OCI-LY7 (cell line): Measurements from ENCODE around the gene TSNAX. TPM values are rescaled to one million over a fixed set of nuclear protein-coding genes. Genes with fewer than 3 reads are reported as not detected.

ENCODE experiments used
- BruUV-seq: library from RNA; stranded (reverse); fragments of 400-500 nt; replicated peaks from 2 replicates; lab custom pipeline; 2021; lab: Mats Ljungman, UMichigan
- CTCF ChIA-PET: fragments of 300-600 bp; sonication (Branson Sonifier 250); formaldehyde crosslinking; loops from one replicate; lab custom pipeline; 2022; ENCODE audit warnings: antibody characterized with exemption; ENCODE audit not compliant: unreplicated experiment; lab: Charles Lee
- POLR2A ChIA-PET: fragments of 300-600 bp; sonication (Branson Sonifier 250); formaldehyde crosslinking; loops from one replicate; lab custom pipeline; 2022; ENCODE audit warnings: antibody characterized with exemption; lab: Charles Lee
- DNase-seq: peaks from one replicate; pipeline ENCODE4 v3.0.0-alpha.2; 2015; ENCODE audit warnings: low spot score
- H2AFZ ChIP-seq: fragments of 200-600 bp; sonication (generic), shearing (Covaris generic); 2 replicates; pipeline ENCODE4 v1.6.1; 2014; ENCODE audit warnings: mild to moderate bottlenecking, antibody characterized with exemption, low read length, moderate library complexity
- H3K27ac ChIP-seq: fragments of 200-600 bp; sonication (generic); 2 replicates; pipeline ENCODE4 v1.5.1; 2014; ENCODE audit warnings: mixed run types, low read depth, mild to moderate bottlenecking, moderate library complexity, low read length, inconsistent platforms; ENCODE audit not compliant: poor library complexity, severe bottlenecking
- H3K36me3 ChIP-seq: fragments of 200-600 bp; sonication (generic); 2 replicates; pipeline ENCODE4 v1.6.1; 2014; ENCODE audit warnings: mild to moderate bottlenecking, antibody characterized with exemption, low read length, moderate library complexity, mixed read lengths; ENCODE audit not compliant: insufficient read depth
- H3K4me1 ChIP-seq: fragments of 200-600 bp; sonication (generic); 2 replicates; pipeline ENCODE4 v1.5.1; 2014; ENCODE audit warnings: mild to moderate bottlenecking, low read length; ENCODE audit not compliant: insufficient read depth, poor library complexity, severe bottlenecking
- H3K4me2 ChIP-seq: fragments of 200-600 bp; sonication (generic); 2 replicates; pipeline ENCODE4 v1.6.1; 2014; ENCODE audit warnings: mild to moderate bottlenecking, low read length
- H3K4me3 ChIP-seq: fragments of 200-600 bp; sonication (generic); 2 replicates; pipeline ENCODE4 v1.5.1; 2014; ENCODE audit warnings: mild to moderate bottlenecking, low read depth, low read length; ENCODE audit not compliant: poor library complexity, severe bottlenecking
- H3K79me2 ChIP-seq: fragments of 200-600 bp; sonication (generic); 2 replicates; pipeline ENCODE4 v1.6.1; 2016; ENCODE audit warnings: low read depth, mild to moderate bottlenecking, low read length, moderate library complexity, mixed read lengths; ENCODE audit not compliant: insufficient read depth
- H3K9me2 ChIP-seq: fragments of 200-600 bp; sonication (generic); 2 replicates; pipeline ENCODE4 v1.6.1; 2016; ENCODE audit warnings: mild to moderate bottlenecking, low read length, mixed read lengths; ENCODE audit not compliant: insufficient read depth
- H3K9me3 ChIP-seq: fragments of 200-600 bp; sonication (generic); 2 replicates; pipeline ENCODE4 v1.6.1; 2014; ENCODE audit warnings: mild to moderate bottlenecking, mixed run types, low read length, mixed read lengths
- H4K20me1 ChIP-seq: fragments of 200-600 bp; sonication (generic); 2 replicates; pipeline ENCODE4 v1.6.1; 2014; ENCODE audit warnings: mild to moderate bottlenecking, antibody characterized with exemption, low read length, moderate library complexity, mixed read lengths; ENCODE audit not compliant: insufficient read depth
- EZH2phosphoT487 ChIP-seq: fragments of 200-600 bp; sonication (generic); IDR thresholded peaks from 2 replicates; pipeline ENCODE4 v1.6.1; 2018; ENCODE audit warnings: low read depth, borderline replicate concordance, mild to moderate bottlenecking, mixed run types, antibody characterized with exemption, low read length, moderate library complexity, mixed read lengths
- intact Hi-C: fragments of 100-400 bp; cut with micrococcal nuclease; formaldehyde crosslinking; loops from one replicate; pipeline ENCODE4 v1.10.0; 2022; ENCODE audit not compliant: unreplicated experiment
- total RNA-seq, 2 experiments: library from RNA; depleted of rRNA in 1 of 2; stranded (reverse); fragments of >200 nt in 1 of 2; shearing (Covaris generic) in 1 of 2; gene quantifications; 2 replicates each; pipeline ENCODE4 v1.2.3, GENCODE V29; 2014 to 2022
- TF ChIP-seq, protein P1 (sequence below): fragments of 200-600 bp; sonication (generic); conservative IDR thresholded peaks from 2 replicates; pipeline ENCODE4 v1.5.1; 2014; ENCODE audit warnings: mild to moderate bottlenecking, antibody characterized with exemption, low read length, moderate library complexity, mixed read lengths

Gene TSNAX
- total RNA-seq, 2 experiments from 2014 or later: 17.8 to 31.3 TPM

DNA sequence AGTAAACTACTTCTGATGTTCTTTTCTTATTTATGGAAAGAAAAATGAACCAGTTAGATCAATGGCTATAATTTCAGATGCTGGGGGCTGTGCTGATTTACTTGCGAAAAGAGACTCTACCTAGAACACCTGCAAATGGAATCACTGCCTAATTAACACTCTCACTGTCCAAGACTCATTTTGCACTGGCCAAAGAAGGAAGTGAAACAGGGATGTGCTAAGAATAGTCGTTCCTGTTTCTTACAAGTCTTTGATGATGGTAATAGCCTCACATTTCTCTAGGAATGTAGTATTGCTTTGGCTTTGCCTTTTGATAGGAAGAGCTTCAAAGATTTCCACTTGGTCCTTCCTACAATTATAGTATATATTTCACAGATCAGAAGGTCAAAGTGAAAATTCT lies 12.7 kb upstream of the TSNAX start:
- Histone ChIP-seq H3K4me2 (peak overlapping the region; percentile 32), H3K79me2 (no peaks in the 10 kb centered on the region), H3K36me3 (no peaks in the 10 kb centered on the region), H3K4me1 (peaks cover 12% of the 10 kb centered on the region), H3K9me3 (no peaks in the 10 kb centered on the region), H3K4me3 (no peak overlapping the region), H4K20me1 (no peaks in the 10 kb centered on the region), H3K27ac (no peak overlapping the region), H3K9me2 (no peaks in the 10 kb centered on the region), H2AFZ (no peak overlapping the region)
- no TSS peak for BruUV-seq
- POLR2A ChIA-PET: no interaction called here
- CTCF ChIA-PET: no interaction called here
- DNase-seq: peak; percentile 60
- TF ChIP-seq, protein P1, sequence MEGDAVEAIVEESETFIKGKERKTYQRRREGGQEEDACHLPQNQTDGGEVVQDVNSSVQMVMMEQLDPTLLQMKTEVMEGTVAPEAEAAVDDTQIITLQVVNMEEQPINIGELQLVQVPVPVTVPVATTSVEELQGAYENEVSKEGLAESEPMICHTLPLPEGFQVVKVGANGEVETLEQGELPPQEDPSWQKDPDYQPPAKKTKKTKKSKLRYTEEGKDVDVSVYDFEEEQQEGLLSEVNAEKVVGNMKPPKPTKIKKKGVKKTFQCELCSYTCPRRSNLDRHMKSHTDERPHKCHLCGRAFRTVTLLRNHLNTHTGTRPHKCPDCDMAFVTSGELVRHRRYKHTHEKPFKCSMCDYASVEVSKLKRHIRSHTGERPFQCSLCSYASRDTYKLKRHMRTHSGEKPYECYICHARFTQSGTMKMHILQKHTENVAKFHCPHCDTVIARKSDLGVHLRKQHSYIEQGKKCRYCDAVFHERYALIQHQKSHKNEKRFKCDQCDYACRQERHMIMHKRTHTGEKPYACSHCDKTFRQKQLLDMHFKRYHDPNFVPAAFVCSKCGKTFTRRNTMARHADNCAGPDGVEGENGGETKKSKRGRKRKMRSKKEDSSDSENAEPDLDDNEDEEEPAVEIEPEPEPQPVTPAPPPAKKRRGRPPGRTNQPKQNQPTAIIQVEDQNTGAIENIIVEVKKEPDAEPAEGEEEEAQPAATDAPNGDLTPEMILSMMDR: no peak
- no peak for TF ChIP-seq EZH2phosphoT487
- intact Hi-C loops: no loop called here

DNA sequence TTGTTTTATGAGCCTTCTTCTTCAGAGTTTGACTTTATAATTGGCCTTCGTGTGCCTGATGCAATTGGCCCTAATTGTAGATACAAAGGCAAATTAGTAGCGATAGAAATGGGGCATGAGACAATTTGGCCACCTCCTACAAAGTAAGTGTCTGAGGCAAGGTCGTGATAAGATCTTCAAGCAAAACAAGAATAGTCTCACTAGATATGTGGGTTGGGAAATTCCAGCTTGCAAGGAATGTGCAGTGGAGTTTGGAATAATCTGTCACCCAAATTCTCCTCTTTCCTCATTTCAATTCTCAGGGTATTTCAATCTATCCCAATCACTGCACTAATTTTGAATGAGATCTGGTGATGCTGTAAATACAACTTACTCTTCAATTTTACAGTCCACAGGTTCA lies 11.4 kb upstream of the TSNAX start:
- Histone ChIP-seq H3K9me3 (no peaks in the 10 kb centered on the region), H3K27ac (no peak overlapping the region), H3K9me2 (no peaks in the 10 kb centered on the region), H3K4me3 (no peak overlapping the region), H3K4me1 (peaks cover 12% of the 10 kb centered on the region), H2AFZ (no peak overlapping the region), H3K4me2 (no peak overlapping the region), H3K79me2 (no peaks in the 10 kb centered on the region), H3K36me3 (no peaks in the 10 kb centered on the region), H4K20me1 (no peaks in the 10 kb centered on the region)
- TF ChIP-seq, protein P1: no peak
- TF ChIP-seq EZH2phosphoT487: no peak
- POLR2A ChIA-PET: no interaction called here
- CTCF ChIA-PET: no interaction called here
- no TSS peak for BruUV-seq
- intact Hi-C loops: no loop called here
- no peak for DNase-seq

DNA sequence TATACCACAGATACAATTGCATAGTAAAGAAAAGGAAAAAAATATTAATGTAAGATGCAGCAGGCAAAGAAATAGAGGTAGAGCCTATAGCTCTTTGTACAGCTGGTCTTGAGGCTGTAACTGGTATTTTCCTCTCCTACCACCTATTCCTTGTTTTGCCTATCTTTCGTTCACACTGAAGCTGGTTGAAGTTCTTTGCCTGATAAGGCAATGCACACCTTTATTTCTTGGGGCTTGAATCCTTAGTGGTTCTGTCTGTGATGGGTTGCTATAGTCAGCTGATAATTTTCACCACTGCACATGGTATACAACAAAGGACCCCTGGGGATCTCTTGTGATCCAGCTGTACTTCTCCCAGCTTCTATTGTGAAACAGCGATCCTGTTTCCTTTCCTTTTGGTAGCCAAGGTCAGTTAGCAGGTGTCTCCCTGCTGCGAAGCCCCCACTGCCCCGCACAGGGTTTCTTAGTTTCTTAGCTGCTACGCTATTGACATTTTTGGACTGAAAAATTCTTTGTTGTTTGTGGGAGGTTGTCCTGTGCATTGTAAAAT lies 9.9 kb upstream of the TSNAX start:
- POLR2A ChIA-PET: interaction anchor here (0.7 kb wide), 1 partner anchor 333 kb away, joined by 3 read pairs; no protein-coding TSS in a partner anchor
- CTCF ChIA-PET: no interaction called here
- no TSS peak for BruUV-seq

More for the DNA sequence above, 9.9 kb upstream of the TSNAX start:
- H3K9me2 ChIP-seq: no peaks in the 10 kb centered on the region
- H3K9me3 ChIP-seq: no peaks in the 10 kb centered on the region
- intact Hi-C loops: no loop called here
- no peaks in the 10 kb centered on the region for H4K20me1 ChIP-seq
- H3K36me3 ChIP-seq: no peaks in the 10 kb centered on the region
- no peak overlapping the region for H3K4me2 ChIP-seq
- no peaks in the 10 kb centered on the region for H3K79me2 ChIP-seq
- H2AFZ ChIP-seq: no peak overlapping the region
- no peak overlapping the region for H3K4me3 ChIP-seq
- no peak for DNase-seq
- no peak overlapping the region for H3K27ac ChIP-seq
- H3K4me1 ChIP-seq: peaks cover 12% of the 10 kb centered on the region
- no peak for TF ChIP-seq EZH2phosphoT487
- TF ChIP-seq, protein P1: no peak
